ENCODE data around the gene HOXA4. TPM values are rescaled to one million over a fixed set of nuclear protein-coding genes. Genes with fewer than 3 reads are reported as not detected.
A peak's percentile ranks its signal among the peaks of the same experiment; 100 is the strongest.

HOXA4 gene
- total and polyA plus RNA-seq, 11 donors = 0.23 to 2.6 (median 0.82) TPM; not detected in 1

- 5 to 8% (median 5%) methylated on average over 29 of the region's 29 CpGs for WGBS, 4 donors
- H3K27ac ChIP-seq = peak within 1 kb of the TSS in 8 of 12 donors; percentile 10 to 93 (median 53)
- no peaks in the 10 kb centered on the region for H3K36me3 ChIP-seq
- no peaks in the 10 kb centered on the region for H3K9me3 ChIP-seq
- H3K4me3 ChIP-seq = peak within 1 kb of the TSS in 10 of 12 donors; percentile 1 to 43 (median 28)
- TF ChIP-seq, protein P1, sequence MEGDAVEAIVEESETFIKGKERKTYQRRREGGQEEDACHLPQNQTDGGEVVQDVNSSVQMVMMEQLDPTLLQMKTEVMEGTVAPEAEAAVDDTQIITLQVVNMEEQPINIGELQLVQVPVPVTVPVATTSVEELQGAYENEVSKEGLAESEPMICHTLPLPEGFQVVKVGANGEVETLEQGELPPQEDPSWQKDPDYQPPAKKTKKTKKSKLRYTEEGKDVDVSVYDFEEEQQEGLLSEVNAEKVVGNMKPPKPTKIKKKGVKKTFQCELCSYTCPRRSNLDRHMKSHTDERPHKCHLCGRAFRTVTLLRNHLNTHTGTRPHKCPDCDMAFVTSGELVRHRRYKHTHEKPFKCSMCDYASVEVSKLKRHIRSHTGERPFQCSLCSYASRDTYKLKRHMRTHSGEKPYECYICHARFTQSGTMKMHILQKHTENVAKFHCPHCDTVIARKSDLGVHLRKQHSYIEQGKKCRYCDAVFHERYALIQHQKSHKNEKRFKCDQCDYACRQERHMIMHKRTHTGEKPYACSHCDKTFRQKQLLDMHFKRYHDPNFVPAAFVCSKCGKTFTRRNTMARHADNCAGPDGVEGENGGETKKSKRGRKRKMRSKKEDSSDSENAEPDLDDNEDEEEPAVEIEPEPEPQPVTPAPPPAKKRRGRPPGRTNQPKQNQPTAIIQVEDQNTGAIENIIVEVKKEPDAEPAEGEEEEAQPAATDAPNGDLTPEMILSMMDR (IDR thresholded peaks at IDR 0.05) = no peak
- no peak for TF ChIP-seq POLR2A (IDR thresholded peaks at IDR 0.05)
- peaks cover 0 to 40% (median 7%) of the 10 kb centered on the region in 12 donors for H3K4me1 ChIP-seq
- intact Hi-C loops (cut with DNase I) = no loop called here
- no peak for DNase-seq
- H3K27me3 ChIP-seq = peaks cover 62 to 100% (median 98%) of the 10 kb centered on the region in 9 donors
- peak in 1 of 4 donors; percentile 50 for ATAC-seq
Measured at GRCh38 chr7:27102581-27103442, 27.7 kb downstream of the HOXA4 start, which contains the start of gene HOXA2. HOXA2 (minus strand) TSS chr7:27102683; CDS start chr7:27102500, 183 bp downstream.

- TF ChIP-seq, protein P1 (IDR thresholded peaks at IDR 0.05) = no peak
- no peak for TF ChIP-seq POLR2A (IDR thresholded peaks at IDR 0.05)
- Histone ChIP-seq H3K4me1 (peaks cover 0 to 45% (median 10%) of the 10 kb centered on the region in 12 donors), H3K27me3 (peaks cover 62 to 100% (median 98%) of the 10 kb centered on the region in 9 donors), H3K4me3 (peak overlapping the region in 10 of 12 donors; percentile 1 to 43 (median 26)), H3K9me3 (no peaks in the 10 kb centered on the region), H3K27ac (peak overlapping the region in 8 of 12 donors; percentile 10 to 93 (median 46)), H3K36me3 (no peaks in the 10 kb centered on the region)
- ATAC-seq (no peak), DNase-seq (no peak)
- intact Hi-C loops (cut with DNase I) = no loop called here
- 3 to 6% (median 4%) methylated on average over 13 to 39 of the region's 39 CpGs for WGBS, 4 donors
Measured at GRCh38 chr7:27101957-27102580, 28.5 kb downstream of the HOXA4 start.

DNA sequence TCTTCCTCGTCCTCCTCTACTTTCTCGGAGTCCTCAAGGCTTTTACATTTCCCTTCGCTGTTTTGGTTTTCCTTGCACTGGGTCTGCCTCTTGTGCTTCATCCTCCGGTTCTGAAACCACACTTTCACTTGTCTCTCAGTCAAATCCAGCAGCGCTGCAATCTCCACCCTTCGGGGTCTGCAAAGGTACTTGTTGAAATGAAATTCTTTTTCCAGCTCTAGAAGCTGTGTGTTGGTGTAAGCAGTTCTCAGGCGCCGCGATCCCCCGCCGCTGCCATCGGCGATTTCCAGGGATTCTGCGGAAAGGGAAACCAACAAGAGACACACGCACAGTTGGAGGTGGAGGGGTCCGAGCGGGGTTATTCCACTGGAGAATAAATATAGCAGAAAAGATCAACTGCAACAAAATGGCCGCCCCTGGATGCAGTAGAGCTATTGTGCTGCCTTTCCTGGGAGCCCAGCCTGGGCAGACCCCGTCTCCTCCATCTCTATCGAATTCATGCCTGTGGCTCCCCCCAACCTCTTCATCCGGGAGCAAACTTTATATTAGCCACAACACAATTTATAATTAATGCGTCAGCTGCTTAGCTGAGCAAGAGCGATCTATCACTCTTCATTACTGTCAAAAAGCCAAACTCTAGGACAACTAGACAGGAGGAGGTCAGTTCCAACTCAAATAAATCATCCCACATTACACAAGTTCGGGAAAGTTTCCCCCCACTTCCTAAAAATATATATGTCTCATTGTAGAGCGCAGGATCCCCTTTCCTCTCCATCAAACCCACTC is 29.2 kb downstream of the HOXA4 start:
- TF ChIP-seq, protein P1 (IDR thresholded peaks at IDR 0.05) = no peak
- no peak for TF ChIP-seq POLR2A (IDR thresholded peaks at IDR 0.05)
- Histone ChIP-seq H3K4me3 (peak overlapping the region in 10 of 12 donors; percentile 1 to 43 (median 26)), H3K27me3 (peaks cover 67 to 100% (median 98%) of the 10 kb centered on the region in 9 donors), H3K27ac (peak overlapping the region in 8 of 12 donors; percentile 10 to 93 (median 46)), H3K4me1 (peaks cover 0 to 44% (median 12%) of the 10 kb centered on the region in 12 donors), H3K36me3 (no peaks in the 10 kb centered on the region), H3K9me3 (no peaks in the 10 kb centered on the region)
- intact Hi-C loops (cut with DNase I) = no loop called here
- DNase-seq (no peak), ATAC-seq (no peak)
- 10 to 16% (median 14%) methylated on average over 25 of the region's 25 CpGs for WGBS, 4 donors
